A549 (cell line): ENCODE results near the gene TTC12.

Experiments used
- CBX2 ChIP-seq: fragments of 200-600 bp; sonication (generic); IDR thresholded peaks from 2 replicates; pipeline ENCODE4 v1.6.1; 2016; ENCODE audit warnings: low read depth, mild to moderate bottlenecking, borderline replicate concordance
- CHD2 ChIP-seq: fragments of 150-350 bp; IDR thresholded peaks from 2 replicates; pipeline ENCODE4 v1.6.1; 2014; ENCODE audit warnings: low read length; ENCODE audit not compliant: partially characterized antibody
- CTCF ChIP-seq: fragments of >200 bp; sonication (Bioruptor Twin); formaldehyde crosslinking; IDR thresholded peaks from 3 replicates; pipeline ENCODE4 v1.5.1; 2016
- EP300 ChIP-seq, 2 experiments: fragments of >200 bp; sonication (Bioruptor Twin); formaldehyde crosslinking; IDR thresholded peaks; 2 replicates in 1 of 2; 3 replicates in 1 of 2; pipeline ENCODE4 v1.6.1; 2016 to 2017
- POLR2A ChIP-seq: IDR thresholded peaks from 2 replicates; pipeline ENCODE4 v1.6.1; 2012; ENCODE audit warnings: mild to moderate bottlenecking, low read length
- TF ChIP-seq, protein P1 (sequence below): fragments of 150-350 bp; IDR thresholded peaks from 2 replicates; pipeline ENCODE4 v1.6.1; 2014; ENCODE audit warnings: low read depth, mild to moderate bottlenecking, low read length

- TF ChIP-seq POLR2A: no peak
- no peak for TF ChIP-seq CHD2
- TF ChIP-seq EP300 (IDR thresholded peaks at IDR 0.05): no peak
- no peak for TF ChIP-seq CTCF
- TF ChIP-seq, protein P1, sequence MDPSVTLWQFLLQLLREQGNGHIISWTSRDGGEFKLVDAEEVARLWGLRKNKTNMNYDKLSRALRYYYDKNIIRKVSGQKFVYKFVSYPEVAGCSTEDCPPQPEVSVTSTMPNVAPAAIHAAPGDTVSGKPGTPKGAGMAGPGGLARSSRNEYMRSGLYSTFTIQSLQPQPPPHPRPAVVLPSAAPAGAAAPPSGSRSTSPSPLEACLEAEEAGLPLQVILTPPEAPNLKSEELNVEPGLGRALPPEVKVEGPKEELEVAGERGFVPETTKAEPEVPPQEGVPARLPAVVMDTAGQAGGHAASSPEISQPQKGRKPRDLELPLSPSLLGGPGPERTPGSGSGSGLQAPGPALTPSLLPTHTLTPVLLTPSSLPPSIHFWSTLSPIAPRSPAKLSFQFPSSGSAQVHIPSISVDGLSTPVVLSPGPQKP: no peak
- TF ChIP-seq CBX2: no peak
Measured at GRCh38 chr11:113382121-113382520, 67.7 kb downstream of the TTC12 start.
